ENCODE results near the gene AOPEP.

The AOPEP gene

DNA sequence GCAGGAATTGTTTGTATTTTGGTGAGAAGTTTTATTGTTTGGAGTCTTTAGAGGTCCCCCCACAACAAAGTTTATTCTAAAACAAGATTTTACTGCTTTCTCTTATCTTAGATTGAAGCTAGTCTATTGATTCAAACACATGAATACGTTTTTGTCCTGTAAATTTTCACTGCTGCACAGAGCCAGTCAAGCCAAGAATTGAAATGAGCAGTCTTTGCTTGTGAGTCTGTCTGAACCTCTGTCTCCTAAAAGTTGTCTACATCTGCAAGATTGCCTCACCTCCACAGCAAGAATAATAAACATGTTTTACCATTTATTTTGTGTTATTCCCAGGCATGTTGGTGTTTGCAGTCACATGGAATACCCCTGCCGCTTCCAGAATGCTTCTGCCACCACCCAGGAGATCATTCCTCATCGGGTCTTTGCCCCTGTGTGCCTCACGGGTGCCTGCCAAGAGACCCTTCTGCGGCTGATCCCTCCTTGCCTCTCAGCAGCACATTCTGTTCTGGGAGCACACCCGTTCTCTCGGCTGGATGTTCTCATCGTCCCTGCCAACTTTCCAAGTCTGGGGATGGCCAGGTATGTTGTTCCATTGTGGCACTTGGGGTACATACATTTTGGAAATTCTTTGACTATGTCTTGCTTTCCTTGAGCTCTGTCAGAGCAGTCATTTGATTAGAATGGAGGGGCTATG, 74.1 kb downstream of the AOPEP start:
- TF ChIP-seq, protein P1, sequence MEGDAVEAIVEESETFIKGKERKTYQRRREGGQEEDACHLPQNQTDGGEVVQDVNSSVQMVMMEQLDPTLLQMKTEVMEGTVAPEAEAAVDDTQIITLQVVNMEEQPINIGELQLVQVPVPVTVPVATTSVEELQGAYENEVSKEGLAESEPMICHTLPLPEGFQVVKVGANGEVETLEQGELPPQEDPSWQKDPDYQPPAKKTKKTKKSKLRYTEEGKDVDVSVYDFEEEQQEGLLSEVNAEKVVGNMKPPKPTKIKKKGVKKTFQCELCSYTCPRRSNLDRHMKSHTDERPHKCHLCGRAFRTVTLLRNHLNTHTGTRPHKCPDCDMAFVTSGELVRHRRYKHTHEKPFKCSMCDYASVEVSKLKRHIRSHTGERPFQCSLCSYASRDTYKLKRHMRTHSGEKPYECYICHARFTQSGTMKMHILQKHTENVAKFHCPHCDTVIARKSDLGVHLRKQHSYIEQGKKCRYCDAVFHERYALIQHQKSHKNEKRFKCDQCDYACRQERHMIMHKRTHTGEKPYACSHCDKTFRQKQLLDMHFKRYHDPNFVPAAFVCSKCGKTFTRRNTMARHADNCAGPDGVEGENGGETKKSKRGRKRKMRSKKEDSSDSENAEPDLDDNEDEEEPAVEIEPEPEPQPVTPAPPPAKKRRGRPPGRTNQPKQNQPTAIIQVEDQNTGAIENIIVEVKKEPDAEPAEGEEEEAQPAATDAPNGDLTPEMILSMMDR (IDR thresholded peaks at IDR 0.05; ENCODE audit: insufficient read depth, low read length, poor library complexity, severe bottlenecking) = no peak
- Histone ChIP-seq H3K36me3 (ENCODE audit: control insufficient read depth, insufficient read depth, low read length) (peaks cover 8% of the 10 kb centered on the region), H3K27me3 (replicated peaks; ENCODE audit: control insufficient read depth, insufficient read depth, low read length) (no peaks in the 10 kb centered on the region), H3K4me3 (replicated peaks; ENCODE audit: low read depth, low read length) (no peak overlapping the region)
- no peak for DNase-seq (ENCODE audit: extremely low read depth, insufficient read length)

DNA sequence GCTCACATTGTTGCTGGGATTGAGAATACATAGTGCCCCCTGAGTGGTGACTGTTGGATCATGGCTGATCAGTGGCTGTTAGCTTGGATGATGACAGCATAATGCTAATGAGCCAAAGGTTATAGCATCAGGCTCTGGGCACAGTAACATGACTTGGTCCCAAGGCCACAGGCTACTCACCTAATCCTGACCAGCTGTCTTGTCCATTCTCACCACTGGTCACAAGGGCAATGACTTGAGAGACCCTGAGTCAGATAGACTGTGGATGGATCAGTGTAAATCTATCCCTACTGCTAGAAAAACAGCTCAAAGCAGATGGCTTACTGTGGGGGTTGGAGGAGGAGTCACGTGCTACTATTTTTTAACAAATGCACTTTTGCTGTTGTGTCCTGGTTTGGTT, 74.7 kb downstream of the AOPEP start:
- DNase-seq (ENCODE audit: extremely low read depth, insufficient read length) = no peak
- peaks cover 8% of the 10 kb centered on the region for H3K36me3 ChIP-seq (ENCODE audit: control insufficient read depth, insufficient read depth, low read length)
- no peak overlapping the region for H3K4me3 ChIP-seq (replicated peaks; ENCODE audit: low read depth, low read length)
- TF ChIP-seq, protein P1 (IDR thresholded peaks at IDR 0.05; ENCODE audit: insufficient read depth, low read length, poor library complexity, severe bottlenecking) = no peak
- no peaks in the 10 kb centered on the region for H3K27me3 ChIP-seq (replicated peaks; ENCODE audit: control insufficient read depth, insufficient read depth, low read length)

DNA sequence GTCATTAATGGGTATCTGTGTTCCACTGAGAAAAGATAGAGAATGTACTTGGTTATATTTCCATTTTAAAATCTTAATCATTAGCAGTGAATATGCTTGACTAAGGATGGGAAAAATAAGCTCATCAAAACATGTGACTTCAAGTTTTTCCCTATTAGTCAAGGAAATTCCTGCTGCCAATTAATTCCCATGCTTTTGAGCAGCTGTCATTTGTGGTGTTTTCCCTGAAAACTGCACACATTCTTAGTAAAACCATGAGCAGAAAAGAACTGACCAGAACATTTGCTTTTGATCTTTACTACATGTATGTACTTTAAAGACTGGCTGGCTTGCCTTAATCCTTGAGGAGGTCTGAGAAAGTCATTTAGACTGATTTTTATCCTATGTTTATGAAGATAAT, 75.2 kb downstream of the AOPEP start:
- no peaks in the 10 kb centered on the region for H3K27me3 ChIP-seq (replicated peaks; ENCODE audit: control insufficient read depth, insufficient read depth, low read length)
- TF ChIP-seq, protein P1 (IDR thresholded peaks at IDR 0.05; ENCODE audit: insufficient read depth, low read length, poor library complexity, severe bottlenecking) = no peak
- no peak overlapping the region for H3K4me3 ChIP-seq (replicated peaks; ENCODE audit: low read depth, low read length)
- H3K36me3 ChIP-seq (ENCODE audit: control insufficient read depth, insufficient read depth, low read length) = peaks cover 8% of the 10 kb centered on the region
- no peak for DNase-seq (ENCODE audit: extremely low read depth, insufficient read length)

DNA sequence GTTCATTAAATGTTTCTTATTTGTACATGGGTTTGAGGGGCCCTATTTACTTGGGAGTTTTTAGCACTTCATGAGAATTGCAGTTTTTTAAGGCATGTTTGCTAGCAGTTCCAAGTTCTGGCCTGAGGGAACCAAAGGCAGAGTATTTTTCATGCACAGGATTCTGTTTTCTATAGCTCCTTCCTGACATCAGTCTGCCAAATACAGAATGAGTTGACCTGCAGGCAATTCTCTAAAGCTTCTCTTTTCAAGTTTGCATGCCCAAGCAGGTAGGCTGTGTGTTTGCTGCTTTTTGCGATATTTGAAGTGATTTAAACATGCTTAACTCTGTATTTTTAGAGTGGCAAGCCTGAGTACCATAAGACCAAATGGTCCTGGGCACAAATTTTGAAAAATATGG, 75.8 kb downstream of the AOPEP start:
- DNase-seq (ENCODE audit: extremely low read depth, insufficient read length) = no peak
- H3K36me3 ChIP-seq (ENCODE audit: control insufficient read depth, insufficient read depth, low read length) = peaks cover 8% of the 10 kb centered on the region
- no peak overlapping the region for H3K4me3 ChIP-seq (replicated peaks; ENCODE audit: low read depth, low read length)
- H3K27me3 ChIP-seq (replicated peaks; ENCODE audit: control insufficient read depth, insufficient read depth, low read length) = no peaks in the 10 kb centered on the region
- TF ChIP-seq, protein P1 (IDR thresholded peaks at IDR 0.05; ENCODE audit: insufficient read depth, low read length, poor library complexity, severe bottlenecking) = no peak

DNA sequence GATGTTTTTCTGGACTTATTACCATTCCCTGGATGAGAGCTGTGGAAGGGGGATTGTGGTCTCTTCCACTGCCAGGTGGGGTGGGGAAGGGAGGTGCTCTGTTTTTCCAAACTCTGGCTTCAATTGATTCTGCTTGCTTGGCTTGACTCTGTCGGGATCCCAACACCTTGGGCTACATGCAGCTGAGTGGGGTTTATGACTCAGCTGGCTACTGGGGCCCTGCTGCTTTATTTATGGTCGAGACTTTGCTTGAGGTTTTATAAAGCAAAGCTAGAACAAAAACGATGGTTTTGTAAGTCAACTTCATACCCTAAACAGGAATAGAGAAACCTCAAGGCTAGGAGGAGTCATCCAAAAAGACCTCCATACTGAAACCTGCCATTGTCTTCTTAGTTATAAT, 76.3 kb downstream of the AOPEP start:
- peaks cover 8% of the 10 kb centered on the region for H3K36me3 ChIP-seq (ENCODE audit: control insufficient read depth, insufficient read depth, low read length)
- no peak overlapping the region for H3K4me3 ChIP-seq (replicated peaks; ENCODE audit: low read depth, low read length)
- DNase-seq (ENCODE audit: extremely low read depth, insufficient read length) = peak; percentile 23
- H3K27me3 ChIP-seq (replicated peaks; ENCODE audit: control insufficient read depth, insufficient read depth, low read length) = no peaks in the 10 kb centered on the region
- TF ChIP-seq, protein P1 (IDR thresholded peaks at IDR 0.05; ENCODE audit: insufficient read depth, low read length, poor library complexity, severe bottlenecking) = no peak

DNA sequence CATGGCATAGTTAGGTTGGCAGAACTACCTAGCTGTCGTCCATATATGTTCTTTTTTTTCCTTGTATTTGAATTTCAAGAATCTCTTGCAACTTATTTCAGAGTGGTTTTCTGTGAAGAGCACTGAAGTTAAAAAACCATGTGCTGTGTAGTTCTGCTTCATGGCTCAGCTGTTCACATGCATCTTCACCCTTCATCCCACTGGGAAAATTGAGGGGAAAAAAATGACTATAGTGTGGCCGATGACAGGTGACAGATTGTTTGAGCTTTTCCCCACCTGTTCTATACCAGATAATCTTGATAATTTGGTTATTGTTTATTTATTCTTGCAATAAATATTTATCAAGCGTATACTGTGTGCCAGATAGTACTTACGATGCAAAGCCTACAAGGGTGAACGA, 77.8 kb downstream of the AOPEP start:
- DNase-seq (ENCODE audit: extremely low read depth, insufficient read length) = no peak

More for the DNA sequence above, 77.8 kb downstream of the AOPEP start:
- Histone ChIP-seq H3K27me3 (replicated peaks; ENCODE audit: control insufficient read depth, insufficient read depth, low read length) (no peaks in the 10 kb centered on the region), H3K4me3 (replicated peaks; ENCODE audit: low read depth, low read length) (no peak overlapping the region), H3K36me3 (ENCODE audit: control insufficient read depth, insufficient read depth, low read length) (peaks cover 8% of the 10 kb centered on the region)
- TF ChIP-seq, protein P1 (IDR thresholded peaks at IDR 0.05; ENCODE audit: insufficient read depth, low read length, poor library complexity, severe bottlenecking) = no peak

Measured in GM06990 (cell line).